ENCODE measurements around the gene NFIX. TPM values are rescaled to one million over a fixed set of nuclear protein-coding genes. Genes with fewer than 3 reads are reported as not detected.

Gene NFIX
- total RNA-seq, 6 experiments from 2014 or later, result 20.3 to 40.0 (median 26.7) TPM

GRCh38 chr19:13064092-13064489 is 68.8 kb downstream of the NFIX start:
- Histone ChIP-seq H3K4me3 (no peak overlapping the region), H3K4me1 (peaks cover 0 to 16% (median 0%) of the 10 kb centered on the region in 4 donors), H3K27ac (no peak overlapping the region), H3K27me3 (no peaks in the 10 kb centered on the region), H3K9me3 (no peaks in the 10 kb centered on the region), H3K36me3 (no peaks in the 10 kb centered on the region)
- TF ChIP-seq POLR2A (IDR thresholded peaks at IDR 0.05), result no peak
- no peak for TF ChIP-seq CTCF (IDR thresholded peaks at IDR 0.05)
- DNase-seq (no peak), ATAC-seq (no peak)
- intact Hi-C loops (cut with DNase I), result no loop called here
- no CpG with 5 or more reads among the region's 6 CpGs for WGBS (ENCODE audit: insufficient coverage, low coverage, low lambda C conversion rate, missing lambda C conversion rate)

GRCh38 chr19:13066226-13066625 is 71.0 kb downstream of the NFIX start:
- H3K36me3 ChIP-seq, result no peaks in the 10 kb centered on the region
- no peak for DNase-seq
- no peak for TF ChIP-seq POLR2A (IDR thresholded peaks at IDR 0.05)
- TF ChIP-seq CTCF (IDR thresholded peaks at IDR 0.05), result no peak
- intact Hi-C loops (cut with DNase I), result no loop called here
- WGBS (ENCODE audit: insufficient coverage, low coverage, low lambda C conversion rate, missing lambda C conversion rate), result 60% methylated on average over 2 of the region's 5 CpGs
- H3K27ac ChIP-seq, result no peak overlapping the region
- H3K4me1 ChIP-seq, result peaks cover 0 to 6% (median 0%) of the 10 kb centered on the region in 4 donors
- ATAC-seq, result no peak
- H3K9me3 ChIP-seq, result no peaks in the 10 kb centered on the region
- H3K4me3 ChIP-seq, result no peak overlapping the region
- H3K27me3 ChIP-seq, result no peaks in the 10 kb centered on the region

GRCh38 chr19:13066933-13067807 is 71.9 kb downstream of the NFIX start:
- no peak for DNase-seq
- Histone ChIP-seq H3K27me3 (no peaks in the 10 kb centered on the region), H3K27ac (no peak overlapping the region), H3K36me3 (no peaks in the 10 kb centered on the region), H3K4me1 (no peaks in the 10 kb centered on the region), H3K9me3 (no peaks in the 10 kb centered on the region), H3K4me3 (no peak overlapping the region)
- intact Hi-C loops (cut with DNase I), result no loop called here
- peak in 1 of 4 donors; percentile 12 for ATAC-seq
- WGBS (ENCODE audit: insufficient coverage, low coverage, low lambda C conversion rate, missing lambda C conversion rate), result 60% methylated on average over 3 of the region's 17 CpGs
- TF ChIP-seq CTCF (IDR thresholded peaks at IDR 0.05) (no peak), POLR2A (IDR thresholded peaks at IDR 0.05) (no peak)

DNA sequence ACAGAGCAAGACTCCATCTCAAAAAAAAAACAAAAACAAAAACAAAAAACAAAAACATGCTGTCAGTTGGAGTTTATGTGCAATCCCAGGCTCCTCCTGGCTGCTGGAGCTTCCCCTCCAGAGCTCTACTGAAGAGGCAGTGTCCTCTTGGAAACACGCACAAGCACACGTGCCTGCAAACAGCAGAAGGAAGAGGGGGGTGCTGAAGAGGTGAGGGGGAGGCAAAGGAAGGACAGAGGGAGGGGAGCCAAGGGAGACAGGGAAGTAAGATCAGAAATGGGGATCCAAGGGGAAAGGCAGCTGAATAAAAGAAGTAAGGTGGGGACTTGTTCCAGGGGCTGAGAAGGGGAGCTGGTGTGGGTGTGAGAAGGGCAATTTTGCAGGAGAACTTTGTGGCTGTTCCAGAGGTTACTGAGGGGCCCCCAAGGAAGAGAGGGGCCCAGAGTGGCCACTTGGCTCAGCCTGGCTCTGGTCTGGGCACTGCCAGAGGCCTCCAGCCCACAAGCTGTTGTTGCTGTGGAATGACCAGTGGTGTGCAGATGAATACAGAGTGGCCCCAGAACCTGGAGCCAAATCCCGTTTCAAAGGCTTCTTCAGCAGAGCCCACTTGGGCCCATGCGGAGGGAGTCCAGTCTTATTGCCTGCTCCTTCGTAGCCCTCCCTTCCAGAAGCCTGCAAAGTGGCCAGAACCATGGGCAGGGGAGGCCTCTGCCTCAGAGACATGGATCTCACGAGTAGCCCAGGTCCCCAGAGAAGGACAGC is 73.0 kb downstream of the NFIX start:
- Histone ChIP-seq H3K4me1 (no peaks in the 10 kb centered on the region), H3K27ac (no peak overlapping the region), H3K27me3 (no peaks in the 10 kb centered on the region), H3K4me3 (no peak overlapping the region), H3K36me3 (no peaks in the 10 kb centered on the region), H3K9me3 (no peaks in the 10 kb centered on the region)
- WGBS (ENCODE audit: insufficient coverage, low coverage, low lambda C conversion rate, missing lambda C conversion rate), result 78% methylated on average over 2 of the region's 6 CpGs
- ATAC-seq (peak in 1 of 4 donors; percentile 33), DNase-seq (no peak)
- no peak for TF ChIP-seq CTCF (IDR thresholded peaks at IDR 0.05)
- no peak for TF ChIP-seq POLR2A (IDR thresholded peaks at IDR 0.05)
- intact Hi-C loops (cut with DNase I), result no loop called here
